ENCODE data around the gene PRPF38A. TPM values are rescaled to one million over a fixed set of nuclear protein-coding genes. Genes with fewer than 3 reads are reported as not detected.

Gene PRPF38A
- total RNA-seq, 1 donor from 2014 or later: 16.3 TPM

DNA sequence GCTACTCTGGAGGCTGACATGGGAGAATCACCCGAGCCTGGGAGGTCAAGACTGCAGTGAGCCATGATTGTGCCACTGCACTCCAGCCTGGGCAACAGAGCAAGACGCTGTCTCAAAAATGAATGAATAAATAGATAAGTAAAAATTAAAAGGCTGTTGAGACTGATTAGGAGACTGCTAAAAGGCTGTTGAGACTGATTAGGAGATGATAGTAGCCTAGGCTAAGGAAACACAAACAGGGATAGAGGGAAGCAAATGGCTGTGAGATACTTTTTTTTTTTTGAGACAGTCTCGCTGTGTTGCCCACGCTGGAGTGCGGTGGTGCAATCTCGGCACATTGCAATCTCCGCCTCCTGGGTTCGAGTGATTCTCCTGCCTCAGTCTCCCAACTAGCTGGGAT, 28.4 kb downstream of the PRPF38A start:
- no peak for DNase-seq (ENCODE audit: low read depth)
- H3K4me3 ChIP-seq (ENCODE audit: low read depth, low read length): no peak overlapping the region
- TF ChIP-seq, protein P1, sequence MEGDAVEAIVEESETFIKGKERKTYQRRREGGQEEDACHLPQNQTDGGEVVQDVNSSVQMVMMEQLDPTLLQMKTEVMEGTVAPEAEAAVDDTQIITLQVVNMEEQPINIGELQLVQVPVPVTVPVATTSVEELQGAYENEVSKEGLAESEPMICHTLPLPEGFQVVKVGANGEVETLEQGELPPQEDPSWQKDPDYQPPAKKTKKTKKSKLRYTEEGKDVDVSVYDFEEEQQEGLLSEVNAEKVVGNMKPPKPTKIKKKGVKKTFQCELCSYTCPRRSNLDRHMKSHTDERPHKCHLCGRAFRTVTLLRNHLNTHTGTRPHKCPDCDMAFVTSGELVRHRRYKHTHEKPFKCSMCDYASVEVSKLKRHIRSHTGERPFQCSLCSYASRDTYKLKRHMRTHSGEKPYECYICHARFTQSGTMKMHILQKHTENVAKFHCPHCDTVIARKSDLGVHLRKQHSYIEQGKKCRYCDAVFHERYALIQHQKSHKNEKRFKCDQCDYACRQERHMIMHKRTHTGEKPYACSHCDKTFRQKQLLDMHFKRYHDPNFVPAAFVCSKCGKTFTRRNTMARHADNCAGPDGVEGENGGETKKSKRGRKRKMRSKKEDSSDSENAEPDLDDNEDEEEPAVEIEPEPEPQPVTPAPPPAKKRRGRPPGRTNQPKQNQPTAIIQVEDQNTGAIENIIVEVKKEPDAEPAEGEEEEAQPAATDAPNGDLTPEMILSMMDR (conservative IDR thresholded peaks at IDR 0.05; ENCODE audit: low read depth, low read length): no peak

DNA sequence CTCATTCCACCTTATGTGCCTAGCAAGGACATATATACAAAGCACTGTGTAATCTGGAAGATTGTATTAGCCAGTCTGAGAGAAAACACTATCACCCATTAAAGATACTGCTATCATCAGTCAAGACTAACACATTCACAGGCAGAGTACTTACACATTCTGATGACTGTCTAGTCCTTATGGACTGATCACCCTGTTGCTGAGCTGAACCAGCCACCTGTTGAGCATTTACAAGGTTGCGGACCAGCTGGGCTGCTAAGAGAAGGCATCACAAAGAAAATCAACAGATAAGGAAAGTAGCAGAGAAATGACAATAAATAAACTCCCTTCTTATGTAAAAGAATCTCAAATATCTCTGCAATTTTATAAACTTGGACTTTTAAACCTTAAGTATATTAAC, 30.8 kb downstream of the PRPF38A start:
- no peak for DNase-seq (ENCODE audit: low read depth)
- TF ChIP-seq, protein P1 (conservative IDR thresholded peaks at IDR 0.05; ENCODE audit: low read depth, low read length): no peak
- no peak overlapping the region for H3K4me3 ChIP-seq (ENCODE audit: low read depth, low read length)

DNA sequence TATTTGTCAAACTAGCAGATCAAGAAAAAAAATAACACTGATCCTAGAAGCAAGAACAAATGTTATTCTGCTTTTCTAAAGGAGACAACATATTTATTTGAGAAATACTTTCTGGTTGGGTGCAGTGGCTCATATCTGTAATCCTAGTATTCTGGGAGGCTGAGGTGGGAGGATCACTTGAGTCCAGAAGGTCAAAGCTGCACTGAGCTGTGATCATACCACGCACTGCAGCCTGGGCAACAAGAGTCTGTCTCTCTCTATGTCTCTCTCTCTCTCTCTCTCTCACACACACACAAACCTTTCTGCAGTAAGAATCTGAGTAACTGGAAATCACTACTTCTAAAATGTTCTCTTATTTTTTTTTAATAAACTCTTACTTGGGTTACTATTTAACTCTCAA, 31.2 kb downstream of the PRPF38A start:
- DNase-seq (ENCODE audit: low read depth): no peak
- TF ChIP-seq, protein P1 (conservative IDR thresholded peaks at IDR 0.05; ENCODE audit: low read depth, low read length): no peak
- H3K4me3 ChIP-seq (ENCODE audit: low read depth, low read length): no peak overlapping the region

DNA sequence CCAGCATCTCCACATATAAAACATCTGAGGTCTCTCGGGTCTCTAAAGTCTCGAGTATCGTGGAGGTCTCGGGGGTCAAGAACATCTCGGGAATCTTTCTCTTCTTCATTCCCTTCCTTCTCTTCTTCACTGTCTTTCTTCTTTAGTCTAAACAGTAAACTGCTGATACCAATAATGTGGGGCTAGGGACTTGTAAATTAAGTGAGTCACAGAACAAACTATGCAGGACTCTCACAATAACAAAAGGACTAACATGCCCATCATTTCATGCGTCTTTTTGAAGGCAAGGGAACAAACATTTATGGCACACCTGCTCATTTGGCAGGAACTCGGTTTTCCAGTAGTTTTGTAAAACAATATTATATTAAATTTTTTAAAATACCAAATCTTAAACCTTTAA, 32.4 kb downstream of the PRPF38A start:
- TF ChIP-seq, protein P1 (conservative IDR thresholded peaks at IDR 0.05; ENCODE audit: low read depth, low read length): no peak
- DNase-seq (ENCODE audit: low read depth): no peak
- H3K4me3 ChIP-seq (ENCODE audit: low read depth, low read length): no peak overlapping the region

DNA sequence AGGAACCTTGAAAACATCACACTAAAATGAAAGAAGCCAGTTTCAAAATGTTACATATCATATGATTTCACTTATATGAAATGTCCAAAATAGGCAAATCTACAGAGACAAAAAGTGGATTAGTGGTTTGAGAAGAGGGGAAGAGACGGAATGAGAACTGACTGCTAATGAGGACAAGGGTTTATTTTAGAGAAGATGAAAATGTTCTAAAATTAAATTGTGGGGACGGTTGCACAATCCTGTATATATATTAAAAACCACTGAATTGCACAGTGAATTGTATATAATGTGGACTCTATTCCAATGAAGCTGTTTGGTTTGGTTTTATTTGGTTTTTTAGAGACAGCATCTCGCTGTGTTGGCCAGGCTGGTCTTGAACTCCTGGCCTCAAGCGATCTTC, 35.6 kb downstream of the PRPF38A start:
- TF ChIP-seq, protein P1 (conservative IDR thresholded peaks at IDR 0.05; ENCODE audit: low read depth, low read length): no peak
- no peak for DNase-seq (ENCODE audit: low read depth)

DNA sequence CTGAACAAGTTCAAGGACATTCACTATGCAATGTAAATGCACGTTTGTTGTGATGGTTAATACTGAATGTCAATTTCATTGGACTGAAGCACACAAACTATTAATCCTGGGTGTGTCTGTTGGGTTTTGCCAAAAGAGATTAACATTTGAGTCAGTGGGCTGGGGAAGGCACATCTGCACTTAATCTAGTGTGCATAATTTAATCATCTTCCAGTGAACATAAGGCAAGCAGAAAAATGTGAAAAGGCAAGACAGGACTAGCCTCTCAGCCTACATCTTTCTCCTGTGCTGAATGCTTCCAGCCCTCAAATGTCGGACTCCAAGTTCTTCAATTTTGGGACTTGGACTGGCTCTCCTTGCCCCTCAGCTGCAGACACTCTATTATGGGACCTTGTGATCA, 40.1 kb downstream of the PRPF38A start:
- TF ChIP-seq, protein P1 (conservative IDR thresholded peaks at IDR 0.05; ENCODE audit: low read depth, low read length): no peak
- DNase-seq (ENCODE audit: low read depth): no peak
- H3K4me3 ChIP-seq (ENCODE audit: low read depth, low read length): no peak overlapping the region

More for the DNA sequence above, 35.6 kb downstream of the PRPF38A start:
- no peak overlapping the region for H3K4me3 ChIP-seq (ENCODE audit: low read depth, low read length)

DNA sequence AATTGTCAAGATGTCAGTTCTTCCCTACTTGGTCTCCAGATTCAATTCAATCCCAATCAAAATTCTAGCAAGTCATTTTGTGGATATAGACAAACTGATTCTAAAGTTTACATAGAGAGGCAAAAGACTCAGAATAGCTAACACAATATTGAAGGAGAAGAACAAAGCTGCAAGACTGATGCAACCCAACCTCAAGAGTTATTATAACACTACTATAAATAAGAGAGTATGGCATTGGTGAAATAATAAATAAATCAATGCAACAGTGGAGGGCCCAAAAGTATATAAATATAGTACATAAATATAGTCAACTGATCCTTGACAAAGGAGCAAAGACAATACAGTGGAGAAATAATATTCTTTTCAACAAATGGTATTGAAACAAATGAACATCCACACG, 49.7 kb downstream of the PRPF38A start:
- DNase-seq (ENCODE audit: low read depth): no peak
- TF ChIP-seq, protein P1 (conservative IDR thresholded peaks at IDR 0.05; ENCODE audit: low read depth, low read length): no peak
- no peak overlapping the region for H3K4me3 ChIP-seq (ENCODE audit: low read depth, low read length)

All from epithelial cell of proximal tubule (primary cell).